Measurements from ENCODE around the gene CGNL1.

CGNL1 gene

DNA sequence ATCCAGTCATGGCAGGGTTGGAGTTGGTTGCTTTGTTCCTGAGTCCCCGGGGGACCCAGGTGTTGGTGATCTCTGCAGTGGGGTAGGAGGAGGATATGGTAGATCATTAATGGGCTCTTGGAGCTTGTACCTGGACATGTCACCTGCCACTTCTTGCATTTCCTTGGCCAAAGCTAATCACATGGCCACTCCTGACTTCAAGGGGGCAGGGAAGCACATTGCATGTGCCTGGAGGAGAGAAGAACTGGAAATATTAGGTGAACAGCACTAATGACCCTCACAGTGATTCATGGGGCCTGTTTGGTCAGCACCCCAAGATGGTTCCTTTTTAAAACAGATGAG is 128.3 kb downstream of the CGNL1 start:
- no peaks in the 10 kb centered on the region for H3K36me3 ChIP-seq (ENCODE audit: insufficient read depth, low read length)
- H3K27me3 ChIP-seq (ENCODE audit: control insufficient read depth, insufficient read depth, low read length): no peaks in the 10 kb centered on the region
- no peak overlapping the region for H3K4me3 ChIP-seq (ENCODE audit: low read length)
- no peak overlapping the region for H3K4me2 ChIP-seq (ENCODE audit: low read length)
- no peaks in the 10 kb centered on the region for H3K9me3 ChIP-seq (replicated peaks; ENCODE audit: low read length)
- H3K4me1 ChIP-seq (ENCODE audit: control insufficient read depth, insufficient read depth, low read length): peaks cover 10% of the 10 kb centered on the region
- no peak overlapping the region for H3K9ac ChIP-seq (ENCODE audit: low read depth, low read length)

DNA sequence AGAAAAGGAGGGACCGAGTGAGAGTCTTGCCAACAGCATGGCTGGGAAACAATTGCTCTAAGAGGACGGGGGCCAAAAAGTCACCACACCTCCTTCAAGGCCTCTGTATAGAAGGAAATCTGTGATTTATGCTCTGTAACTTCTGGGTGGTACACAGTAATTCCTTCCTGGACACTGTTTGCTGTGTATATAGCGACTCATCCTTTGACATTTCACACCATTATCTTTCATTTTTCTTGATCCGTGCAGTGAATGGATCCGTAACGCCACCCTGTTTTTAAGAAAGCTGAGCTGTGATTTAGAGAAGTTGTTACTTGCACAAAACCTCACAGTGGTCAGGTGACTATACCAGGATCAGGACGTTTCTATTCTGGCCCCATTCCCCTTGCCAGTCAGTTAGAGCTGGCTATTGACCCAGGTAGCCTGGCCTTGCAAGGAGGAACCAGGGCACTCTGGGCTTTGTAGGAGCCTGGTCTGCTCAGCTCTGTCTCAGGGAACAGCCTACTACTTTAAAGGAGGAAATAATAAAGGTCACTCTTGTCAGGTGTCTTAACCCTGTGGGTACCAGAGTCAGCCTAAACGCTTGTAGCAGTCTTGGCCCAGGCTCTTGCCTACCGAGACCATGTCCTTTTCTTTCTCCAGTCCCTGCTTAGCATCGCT is 128.9 kb downstream of the CGNL1 start:
- H3K4me1 ChIP-seq (ENCODE audit: control insufficient read depth, insufficient read depth, low read length): peaks cover 14% of the 10 kb centered on the region
- H3K36me3 ChIP-seq (ENCODE audit: insufficient read depth, low read length): no peaks in the 10 kb centered on the region
- H3K9ac ChIP-seq (ENCODE audit: low read depth, low read length): no peak overlapping the region
- H3K4me3 ChIP-seq (ENCODE audit: low read length): no peak overlapping the region
- no peaks in the 10 kb centered on the region for H3K27me3 ChIP-seq (ENCODE audit: control insufficient read depth, insufficient read depth, low read length)
- no peaks in the 10 kb centered on the region for H3K9me3 ChIP-seq (replicated peaks; ENCODE audit: low read length)
- no peak overlapping the region for H3K4me2 ChIP-seq (ENCODE audit: low read length)

- Histone ChIP-seq H3K9ac (ENCODE audit: low read depth, low read length) (no peak overlapping the region), H3K4me2 (ENCODE audit: low read length) (no peak overlapping the region), H3K27me3 (ENCODE audit: control insufficient read depth, insufficient read depth, low read length) (no peaks in the 10 kb centered on the region), H3K9me3 (replicated peaks; ENCODE audit: low read length) (no peaks in the 10 kb centered on the region), H3K4me3 (ENCODE audit: low read length) (no peak overlapping the region), H3K4me1 (ENCODE audit: control insufficient read depth, insufficient read depth, low read length) (peaks cover 15% of the 10 kb centered on the region), H3K36me3 (ENCODE audit: insufficient read depth, low read length) (no peaks in the 10 kb centered on the region)
Observed at GRCh38 chr15:57505949-57506391, 129.7 kb downstream of the CGNL1 start.

DNA sequence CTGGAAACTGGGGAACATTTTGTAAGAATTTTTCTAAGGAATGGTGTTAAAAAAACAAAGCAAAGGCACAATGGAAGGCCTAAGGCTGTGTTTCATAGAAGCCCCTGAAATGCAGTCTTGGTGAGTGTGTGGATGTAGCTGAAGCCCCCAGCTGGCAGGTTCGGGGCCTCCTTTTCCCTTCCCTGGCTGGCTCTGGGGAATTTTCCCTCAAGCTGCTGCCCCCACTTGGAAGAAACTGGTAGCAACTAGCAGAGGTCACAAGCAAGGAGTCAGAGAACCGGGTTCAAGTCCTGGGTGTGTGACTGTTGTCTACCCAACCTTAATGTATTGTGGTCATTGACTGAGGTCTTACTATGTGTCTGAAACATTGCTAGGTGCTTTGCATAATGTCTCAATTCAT is 130.1 kb downstream of the CGNL1 start:
- H3K4me2 ChIP-seq (ENCODE audit: low read length): no peak overlapping the region
- no peak overlapping the region for H3K9ac ChIP-seq (ENCODE audit: low read depth, low read length)
- H3K4me1 ChIP-seq (ENCODE audit: control insufficient read depth, insufficient read depth, low read length): peaks cover 15% of the 10 kb centered on the region
- no peaks in the 10 kb centered on the region for H3K36me3 ChIP-seq (ENCODE audit: insufficient read depth, low read length)
- no peak overlapping the region for H3K4me3 ChIP-seq (ENCODE audit: low read length)
- H3K9me3 ChIP-seq (replicated peaks; ENCODE audit: low read length): no peaks in the 10 kb centered on the region
- no peaks in the 10 kb centered on the region for H3K27me3 ChIP-seq (ENCODE audit: control insufficient read depth, insufficient read depth, low read length)

DNA sequence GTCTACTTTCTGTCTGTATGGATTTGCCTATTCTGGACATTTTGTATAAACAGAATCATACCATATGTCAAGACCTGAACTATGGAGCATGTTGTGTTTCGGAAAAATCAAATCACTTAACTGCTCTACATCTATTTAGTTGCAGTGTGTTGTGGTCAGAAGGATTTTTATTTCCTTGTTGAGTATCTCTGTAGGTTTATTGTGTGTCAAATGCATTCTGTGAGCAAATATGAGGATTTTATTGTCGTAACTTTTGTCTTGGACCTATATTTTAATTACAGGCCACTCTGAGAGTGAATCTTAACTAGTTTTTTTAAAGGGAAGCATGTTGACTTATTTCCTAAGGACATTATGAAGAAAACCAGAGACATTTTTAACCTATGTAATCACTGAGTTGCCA is 130.8 kb downstream of the CGNL1 start:
- Histone ChIP-seq H3K27me3 (ENCODE audit: control insufficient read depth, insufficient read depth, low read length) (no peaks in the 10 kb centered on the region), H3K9me3 (replicated peaks; ENCODE audit: low read length) (no peaks in the 10 kb centered on the region), H3K9ac (ENCODE audit: low read depth, low read length) (no peak overlapping the region), H3K4me3 (ENCODE audit: low read length) (no peak overlapping the region), H3K36me3 (ENCODE audit: insufficient read depth, low read length) (no peaks in the 10 kb centered on the region), H3K4me2 (ENCODE audit: low read length) (no peak overlapping the region), H3K4me1 (ENCODE audit: control insufficient read depth, insufficient read depth, low read length) (peaks cover 15% of the 10 kb centered on the region)

- Histone ChIP-seq H3K4me3 (ENCODE audit: low read length) (no peak overlapping the region), H3K36me3 (ENCODE audit: insufficient read depth, low read length) (no peaks in the 10 kb centered on the region), H3K9me3 (replicated peaks; ENCODE audit: low read length) (no peaks in the 10 kb centered on the region), H3K4me1 (ENCODE audit: control insufficient read depth, insufficient read depth, low read length) (peaks cover 15% of the 10 kb centered on the region), H3K27me3 (ENCODE audit: control insufficient read depth, insufficient read depth, low read length) (no peaks in the 10 kb centered on the region), H3K4me2 (ENCODE audit: low read length) (peak overlapping the region; percentile 44), H3K9ac (ENCODE audit: low read depth, low read length) (no peak overlapping the region)
Observed at GRCh38 chr15:57509126-57509525, 132.8 kb downstream of the CGNL1 start.

DNA sequence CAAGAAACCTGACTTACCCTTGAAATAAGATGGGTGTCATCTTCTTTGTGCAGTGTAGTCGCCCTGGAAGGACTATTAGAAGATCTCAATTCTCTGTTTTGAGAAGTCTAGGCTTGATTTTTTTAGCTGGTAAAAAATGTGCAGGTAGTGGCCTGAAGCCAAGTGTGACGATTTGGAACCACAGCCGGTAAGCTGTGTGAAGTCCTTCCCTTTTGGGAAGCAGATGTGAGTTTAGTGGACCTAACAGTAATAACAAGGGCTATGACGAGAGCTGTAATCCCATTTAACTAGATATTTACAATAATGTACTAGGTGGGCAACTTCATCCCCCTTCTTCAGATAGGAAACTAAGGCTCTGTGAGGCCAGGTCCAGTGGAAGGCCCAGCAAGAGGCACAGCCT is 133.7 kb downstream of the CGNL1 start:
- H3K36me3 ChIP-seq (ENCODE audit: insufficient read depth, low read length): no peaks in the 10 kb centered on the region
- H3K4me1 ChIP-seq (ENCODE audit: control insufficient read depth, insufficient read depth, low read length): peaks cover 12% of the 10 kb centered on the region
- H3K4me3 ChIP-seq (ENCODE audit: low read length): no peak overlapping the region
- H3K9me3 ChIP-seq (replicated peaks; ENCODE audit: low read length): no peaks in the 10 kb centered on the region
- no peaks in the 10 kb centered on the region for H3K27me3 ChIP-seq (ENCODE audit: control insufficient read depth, insufficient read depth, low read length)
- H3K9ac ChIP-seq (ENCODE audit: low read depth, low read length): no peak overlapping the region
- H3K4me2 ChIP-seq (ENCODE audit: low read length): no peak overlapping the region

DNA sequence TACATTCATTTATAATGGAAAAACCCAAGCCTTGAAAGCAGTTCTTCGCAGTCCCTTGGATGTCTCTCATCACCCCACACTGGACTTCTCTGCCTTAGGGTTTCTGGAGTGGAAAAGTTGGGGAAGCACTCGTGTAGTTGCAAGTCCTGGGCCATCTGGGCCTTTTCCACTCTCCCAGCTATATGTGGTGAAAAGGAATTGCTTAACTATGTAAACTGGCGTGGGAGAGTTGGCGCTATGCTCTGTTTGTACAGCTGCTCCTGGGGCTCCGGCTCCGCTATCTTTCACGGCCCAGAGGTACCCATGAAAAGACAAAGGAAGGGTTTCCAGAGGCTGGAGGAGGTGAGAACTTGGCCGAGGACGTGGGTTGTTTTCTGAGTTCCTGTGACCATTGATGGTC is 134.3 kb downstream of the CGNL1 start:
- H3K4me1 ChIP-seq (ENCODE audit: control insufficient read depth, insufficient read depth, low read length): peaks cover 12% of the 10 kb centered on the region
- H3K4me2 ChIP-seq (ENCODE audit: low read length): no peak overlapping the region
- no peaks in the 10 kb centered on the region for H3K9me3 ChIP-seq (replicated peaks; ENCODE audit: low read length)

DNA sequence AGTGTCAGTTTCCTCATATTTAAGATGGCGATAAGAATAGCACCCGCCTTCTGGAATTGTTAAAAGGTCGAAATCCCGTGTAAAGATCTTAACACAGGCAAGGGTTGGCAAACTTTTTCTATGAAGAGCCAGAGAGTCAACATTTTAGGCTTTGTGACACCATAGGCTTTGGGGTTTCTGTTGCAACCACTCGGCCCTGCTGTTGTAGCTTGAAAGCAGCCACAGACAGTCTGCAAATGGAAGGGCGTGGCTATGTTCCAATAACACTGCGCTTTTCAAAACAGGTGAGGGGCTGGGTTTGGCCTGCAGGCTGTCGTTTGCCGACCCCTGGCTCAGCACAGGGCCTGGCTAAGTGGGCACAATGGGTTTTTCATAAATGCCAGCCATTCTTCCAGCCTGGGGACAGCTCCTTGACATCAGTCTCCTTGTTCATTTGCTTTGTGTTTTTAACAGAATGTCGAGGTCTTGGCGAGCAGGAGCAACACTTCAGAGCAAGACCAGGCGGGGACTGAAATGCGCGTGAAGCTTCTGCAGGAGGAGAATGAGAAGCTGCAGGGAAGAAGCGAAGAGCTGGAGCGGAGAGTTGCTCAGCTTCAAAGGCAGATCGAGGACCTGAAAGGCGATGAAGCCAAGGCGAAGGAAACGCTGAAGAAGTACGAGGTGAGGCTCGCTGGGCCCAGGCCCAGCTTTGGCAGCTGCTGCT is 140.2 kb downstream of the CGNL1 start:
- Histone ChIP-seq H3K4me2 (ENCODE audit: low read length) (no peak overlapping the region), H3K4me1 (ENCODE audit: control insufficient read depth, insufficient read depth, low read length) (no peaks in the 10 kb centered on the region), H3K27me3 (ENCODE audit: control insufficient read depth, insufficient read depth, low read length) (no peaks in the 10 kb centered on the region), H3K4me3 (ENCODE audit: low read length) (no peak overlapping the region), H3K36me3 (ENCODE audit: insufficient read depth, low read length) (no peaks in the 10 kb centered on the region), H3K9me3 (replicated peaks; ENCODE audit: low read length) (no peaks in the 10 kb centered on the region), H3K9ac (ENCODE audit: low read depth, low read length) (no peak overlapping the region)

More for the DNA sequence above, 134.3 kb downstream of the CGNL1 start:
- no peaks in the 10 kb centered on the region for H3K27me3 ChIP-seq (ENCODE audit: control insufficient read depth, insufficient read depth, low read length)
- H3K4me3 ChIP-seq (ENCODE audit: low read length): no peak overlapping the region
- no peak overlapping the region for H3K9ac ChIP-seq (ENCODE audit: low read depth, low read length)
- H3K36me3 ChIP-seq (ENCODE audit: insufficient read depth, low read length): no peaks in the 10 kb centered on the region

DNA sequence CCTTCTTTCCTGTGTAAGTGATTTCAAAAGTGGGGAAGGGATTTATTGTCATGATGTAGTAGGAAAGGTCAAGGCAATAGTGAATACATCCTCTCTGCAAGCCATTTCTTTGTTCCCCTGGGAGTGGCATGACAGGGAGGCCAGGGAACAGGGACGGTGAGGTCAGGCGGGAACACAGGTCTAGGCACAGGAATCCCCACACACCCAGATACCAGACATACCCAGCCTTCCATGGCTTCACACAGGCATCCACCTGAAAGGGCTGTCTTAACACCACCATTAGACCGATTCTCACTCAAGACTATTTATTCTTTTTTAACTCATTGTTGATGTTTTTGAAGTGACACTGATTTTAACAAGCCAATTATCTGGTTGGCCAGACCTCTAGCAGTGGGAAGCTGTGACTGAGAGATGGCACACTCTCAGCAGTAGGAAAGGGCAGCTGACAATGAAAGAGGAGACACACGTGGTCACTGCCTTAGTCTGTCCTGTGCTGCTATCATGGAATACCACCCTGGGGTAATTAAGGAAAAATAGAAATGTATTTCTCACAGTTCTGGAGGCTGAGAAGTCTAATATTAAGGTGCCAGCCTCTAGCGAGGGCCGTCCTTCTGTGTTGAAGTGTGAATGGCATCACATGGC is 140.8 kb downstream of the CGNL1 start:
- H3K36me3 ChIP-seq (ENCODE audit: insufficient read depth, low read length): no peaks in the 10 kb centered on the region
- no peaks in the 10 kb centered on the region for H3K9me3 ChIP-seq (replicated peaks; ENCODE audit: low read length)
- H3K4me3 ChIP-seq (ENCODE audit: low read length): no peak overlapping the region
- H3K4me1 ChIP-seq (ENCODE audit: control insufficient read depth, insufficient read depth, low read length): no peaks in the 10 kb centered on the region
- no peak overlapping the region for H3K9ac ChIP-seq (ENCODE audit: low read depth, low read length)
- H3K4me2 ChIP-seq (ENCODE audit: low read length): no peak overlapping the region
- H3K27me3 ChIP-seq (ENCODE audit: control insufficient read depth, insufficient read depth, low read length): no peaks in the 10 kb centered on the region

- Histone ChIP-seq H3K4me1 (ENCODE audit: control insufficient read depth, insufficient read depth, low read length) (no peaks in the 10 kb centered on the region), H3K4me3 (ENCODE audit: low read length) (no peak overlapping the region), H3K9me3 (replicated peaks; ENCODE audit: low read length) (no peaks in the 10 kb centered on the region), H3K9ac (ENCODE audit: low read depth, low read length) (no peak overlapping the region), H3K4me2 (ENCODE audit: low read length) (no peak overlapping the region), H3K36me3 (ENCODE audit: insufficient read depth, low read length) (no peaks in the 10 kb centered on the region), H3K27me3 (ENCODE audit: control insufficient read depth, insufficient read depth, low read length) (peaks cover 7% of the 10 kb centered on the region)
Observed at GRCh38 chr15:57518779-57519405, 142.6 kb downstream of the CGNL1 start.
